GM12801 (cell line): ENCODE measurements around the gene GRHL1.

Source experiments
- CTCF ChIP-seq: IDR thresholded peaks from one replicate; pipeline ENCODE4 v1.5.1; 2011; ENCODE audit warnings: control low read depth; ENCODE audit not compliant: insufficient read length; ENCODE audit errors: extremely low read depth

Gene GRHL1

DNA sequence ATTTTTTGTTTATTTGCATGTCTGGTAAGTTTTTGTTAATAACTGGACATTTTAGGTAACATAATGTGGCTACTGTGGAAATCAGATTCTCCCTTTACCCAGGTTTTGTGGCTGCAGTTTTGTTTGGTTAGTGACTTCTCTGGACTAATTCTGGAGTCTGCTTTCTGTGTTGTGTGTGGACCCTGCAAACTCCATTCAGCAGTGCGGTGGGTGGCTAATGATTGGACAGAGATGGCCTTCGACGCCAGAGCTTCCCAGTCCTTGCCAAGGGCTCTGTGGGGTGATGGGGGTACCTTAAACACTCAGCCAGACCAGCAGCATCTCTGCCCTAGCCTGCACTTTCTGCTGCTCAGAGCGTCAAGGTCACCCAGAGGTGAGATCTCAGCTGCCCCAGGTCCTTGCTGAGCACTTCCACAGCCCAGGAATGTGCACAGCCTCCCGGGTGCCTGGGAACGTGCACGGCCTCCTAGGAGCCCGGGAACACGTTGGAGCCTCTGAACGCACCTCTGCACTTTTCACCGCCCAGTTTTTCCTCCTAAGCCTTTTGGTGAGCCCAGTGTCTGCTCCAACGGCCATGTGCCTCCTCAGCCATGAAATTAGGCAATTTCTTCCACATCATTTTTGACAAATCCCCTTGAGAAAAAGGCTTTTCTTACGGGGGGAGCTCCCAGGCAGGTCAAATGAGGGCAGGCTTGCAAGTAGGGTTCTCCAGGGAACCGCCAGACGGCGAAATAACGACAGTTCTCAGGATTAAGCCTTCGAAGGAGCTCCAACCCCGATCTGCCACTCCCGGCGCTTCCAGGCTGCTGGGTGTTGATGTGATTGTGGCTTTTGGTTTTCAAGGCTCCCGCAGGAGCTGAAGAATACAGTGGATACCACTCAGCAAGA, 56.7 kb downstream of the GRHL1 start:
- TF ChIP-seq CTCF: no peak

- no peak for TF ChIP-seq CTCF
Measured at GRCh38 chr2:10008809-10009176, 57.3 kb downstream of the GRHL1 start.

DNA sequence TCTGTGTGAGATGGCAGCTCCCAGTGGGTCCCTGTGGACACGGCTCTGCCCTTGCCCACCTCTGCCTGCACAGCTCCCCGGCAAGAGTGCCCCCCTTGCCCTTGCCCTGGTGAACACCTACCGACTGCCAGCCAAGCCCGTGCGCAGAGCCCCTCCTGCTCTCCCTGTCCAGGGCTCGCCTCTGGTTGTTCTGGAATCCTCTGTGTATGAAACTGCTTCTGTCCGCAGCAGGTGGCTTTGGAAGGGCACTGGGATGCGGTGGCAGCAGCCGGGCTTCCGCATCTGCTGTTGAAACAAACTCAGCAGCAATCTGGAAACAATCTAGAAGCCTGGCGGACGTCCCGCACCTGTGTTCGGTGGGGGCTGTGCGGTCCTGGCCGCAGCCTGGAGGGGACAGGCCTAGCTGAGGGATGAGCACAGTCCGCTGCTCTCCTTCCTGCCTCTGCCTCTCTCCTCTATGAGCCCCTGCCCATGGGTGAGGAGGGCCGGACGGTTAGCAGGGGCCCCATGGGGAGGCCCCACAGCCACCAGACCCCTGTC, 57.8 kb downstream of the GRHL1 start:
- TF ChIP-seq CTCF: no peak

- TF ChIP-seq CTCF: no peak
Measured at GRCh38 chr2:10009811-10010781, 58.6 kb downstream of the GRHL1 start.

- no peak for TF ChIP-seq CTCF
Measured at GRCh38 chr2:10012963-10013461, 61.5 kb downstream of the GRHL1 start.

- TF ChIP-seq CTCF: no peak
Measured at GRCh38 chr2:10014418-10015190, 63.1 kb downstream of the GRHL1 start.
